HG02852 (cell line): Measurements from ENCODE around the gene SCGB2B2.
"Not testable (repeated sequence)": the region's sequence is repeated elsewhere in the genome, so short reads cannot be mapped to it uniquely, and the experiment has no call there.

Source experiments
- ATAC-seq: cut with Tn5 transposase; IDR thresholded peaks from one replicate; pipeline ENCODE4 v1.9.1; 2021; ENCODE audit warnings: mild to moderate bottlenecking, moderate library complexity; ENCODE audit not compliant: unreplicated experiment

SCGB2B2 gene

GRCh38 chr19:34669305-34669704, 7.7 kb downstream of the SCGB2B2 start:
- ATAC-seq = no peak

- not testable (repeated sequence) for ATAC-seq
These were observed 8.3 kb downstream of the SCGB2B2 start for GRCh38 chr19:34668690-34669089.

- ATAC-seq = not testable (repeated sequence)
These were observed 8.8 kb downstream of the SCGB2B2 start for GRCh38 chr19:34668077-34668689.

GRCh38 chr19:34667349-34668076, 9.4 kb downstream of the SCGB2B2 start:
- ATAC-seq = no peak

GRCh38 chr19:34666958-34667265, 10.0 kb downstream of the SCGB2B2 start:
- ATAC-seq = no peak

- ATAC-seq = no peak
These were observed 10.6 kb downstream of the SCGB2B2 start for GRCh38 chr19:34666200-34666957.

- not testable (repeated sequence) for ATAC-seq
These were observed 11.7 kb downstream of the SCGB2B2 start for GRCh38 chr19:34665275-34665674.

- ATAC-seq = no peak
These were observed 12.1 kb downstream of the SCGB2B2 start for GRCh38 chr19:34664870-34665269.

- ATAC-seq = no peak
These were observed 12.8 kb downstream of the SCGB2B2 start for GRCh38 chr19:34664168-34664567.

GRCh38 chr19:34662919-34663318, 14.0 kb downstream of the SCGB2B2 start:
- ATAC-seq = no peak

GRCh38 chr19:34661357-34661756, 15.6 kb downstream of the SCGB2B2 start:
- no peak for ATAC-seq

- ATAC-seq = no peak
These were observed 21.3 kb downstream of the SCGB2B2 start for GRCh38 chr19:34655651-34656050.

- no peak for ATAC-seq
These were observed 22.2 kb downstream of the SCGB2B2 start for GRCh38 chr19:34654796-34655195.

GRCh38 chr19:34651747-34652146, 25.2 kb downstream of the SCGB2B2 start:
- no peak for ATAC-seq

GRCh38 chr19:34649886-34650543, 26.9 kb downstream of the SCGB2B2 start:
- no peak for ATAC-seq

- no peak for ATAC-seq
These were observed 31.4 kb downstream of the SCGB2B2 start for GRCh38 chr19:34645551-34645950.

GRCh38 chr19:34644991-34645461, 31.9 kb downstream of the SCGB2B2 start:
- ATAC-seq = no peak

GRCh38 chr19:34642241-34642640, 34.7 kb downstream of the SCGB2B2 start:
- ATAC-seq = no peak

- ATAC-seq = no peak
These were observed 37.4 kb downstream of the SCGB2B2 start for GRCh38 chr19:34639491-34640085.

- ATAC-seq = no peak
These were observed 43.2 kb downstream of the SCGB2B2 start for GRCh38 chr19:34633802-34634201.
